Liver (tissue), 9 donors: ENCODE results near the gene FLYWCH2. TPM values are rescaled to one million over a fixed set of nuclear protein-coding genes. Genes with fewer than 3 reads are reported as not detected.

Experiments
- DNase-seq: peaks from one replicate; pipeline ENCODE4 v3.0.0-alpha.2; 2017; ENCODE audit warnings: low spot score
- H3K27ac ChIP-seq, 2 donors: one replicate each; pipeline ENCODE4 v1.7.0; 2013; ENCODE audit warnings: inconsistent platforms in 2 of 2, low read length in 2 of 2, control low read depth in 1 of 2, low read depth in 1 of 2, mild to moderate bottlenecking in 1 of 2
- H3K27me3 ChIP-seq, 4 donors: one replicate each; pipeline versions ENCODE4 v1.6.1 to v1.7.0; 2013; ENCODE audit warnings: low read length in 3 of 4, inconsistent platforms in 1 of 4, mild to moderate bottlenecking in 1 of 4, moderate library complexity in 1 of 4; ENCODE audit not compliant: control insufficient read depth in 4 of 4, insufficient read depth in 4 of 4
- H3K36me3 ChIP-seq, 4 donors: one replicate each; pipeline versions ENCODE4 v1.6.1 to v1.7.0; 2013; ENCODE audit warnings: low read length in 3 of 4, mild to moderate bottlenecking in 3 of 4, low read depth in 1 of 4, moderate library complexity in 1 of 4; ENCODE audit not compliant: control insufficient read depth in 4 of 4, insufficient read depth in 3 of 4
- H3K4me1 ChIP-seq, 4 donors: one replicate each; pipeline versions ENCODE4 v1.6.1 to v1.7.0; 2013; ENCODE audit warnings: low read length in 3 of 4, mild to moderate bottlenecking in 3 of 4, moderate library complexity in 1 of 4; ENCODE audit not compliant: control insufficient read depth in 4 of 4, insufficient read depth in 4 of 4
- H3K4me3 ChIP-seq, 3 donors: one replicate each; pipeline versions ENCODE4 v1.6.1 to v1.7.0; 2013; ENCODE audit warnings: low read length in 3 of 3, control low read depth in 1 of 3, low read depth in 1 of 3, mild to moderate bottlenecking in 1 of 3
- H3K9ac ChIP-seq, 2 donors: one replicate each; pipeline ENCODE4 v1.7.0; 2013; ENCODE audit warnings: low read length in 2 of 2, mild to moderate bottlenecking in 2 of 2, moderate library complexity in 2 of 2, control low read depth in 1 of 2, low read depth in 1 of 2
- H3K9me3 ChIP-seq, 4 donors: one replicate each; pipeline versions ENCODE4 v1.6.1 to v1.7.0; 2013; ENCODE audit warnings: low read length in 3 of 4; ENCODE audit not compliant: control insufficient read depth in 4 of 4
- EGR1 ChIP-seq, 2 donors: IDR thresholded peaks; 2 replicates each; pipeline ENCODE4 v1.6.1; 2016 to 2018; ENCODE audit warnings: antibody characterized with exemption in 2 of 2, low read depth in 2 of 2
- FOXA1 ChIP-seq: IDR thresholded peaks from 2 replicates; pipeline ENCODE4 v1.6.1; 2016; ENCODE audit warnings: antibody characterized with exemption
- FOXA2 ChIP-seq: IDR thresholded peaks from 2 replicates; pipeline ENCODE4 v1.6.1; 2016; ENCODE audit warnings: antibody characterized with exemption
- GABPA ChIP-seq, 2 donors: IDR thresholded peaks in 1 of 2; conservative IDR thresholded peaks in 1 of 2; 2 replicates each; pipeline ENCODE4 v1.6.1; 2016; ENCODE audit warnings: antibody characterized with exemption in 2 of 2, mild to moderate bottlenecking in 1 of 2, moderate library complexity in 1 of 2
- HNF4A ChIP-seq, 2 donors: conservative IDR thresholded peaks; 2 replicates each; pipeline ENCODE4 v1.6.1; 2016; ENCODE audit warnings: antibody characterized with exemption in 2 of 2, mild to moderate bottlenecking in 2 of 2
- HNF4G ChIP-seq: IDR thresholded peaks from 2 replicates; pipeline ENCODE4 v1.6.1; 2016; ENCODE audit warnings: antibody characterized with exemption
- JUND ChIP-seq, 2 donors: IDR thresholded peaks; 2 replicates each; pipeline ENCODE4 v1.6.1; 2016; ENCODE audit warnings: antibody characterized with exemption in 2 of 2
- MAX ChIP-seq: IDR thresholded peaks from 2 replicates; pipeline ENCODE4 v1.6.1; 2016; ENCODE audit warnings: antibody characterized with exemption
- NR2F2 ChIP-seq: IDR thresholded peaks from 2 replicates; pipeline ENCODE4 v1.6.1; 2016; ENCODE audit warnings: antibody characterized with exemption
- RAD21 ChIP-seq, 2 donors: IDR thresholded peaks; 2 replicates each; pipeline ENCODE4 v1.6.1; 2016; ENCODE audit warnings: antibody characterized with exemption in 2 of 2, mild to moderate bottlenecking in 2 of 2
- REST ChIP-seq: IDR thresholded peaks from 2 replicates; pipeline ENCODE4 v1.6.1; 2016; ENCODE audit warnings: antibody characterized with exemption, mild to moderate bottlenecking
- RXRA ChIP-seq, 2 donors: IDR thresholded peaks; 2 replicates each; pipeline ENCODE4 v1.6.1; 2017 to 2018; ENCODE audit warnings: antibody characterized with exemption in 2 of 2, mild to moderate bottlenecking in 1 of 2
- SP1 ChIP-seq: IDR thresholded peaks from 2 replicates; pipeline ENCODE4 v1.6.1; 2018; ENCODE audit warnings: antibody characterized with exemption, mild to moderate bottlenecking
- TAF1 ChIP-seq: conservative IDR thresholded peaks from 2 replicates; pipeline ENCODE4 v1.6.1; 2016; ENCODE audit warnings: antibody characterized with exemption, mild to moderate bottlenecking
- YY1 ChIP-seq: IDR thresholded peaks from 2 replicates; pipeline ENCODE4 v1.6.1; 2016; ENCODE audit warnings: antibody characterized with exemption, mild to moderate bottlenecking
- ZBTB33 ChIP-seq: IDR thresholded peaks from 2 replicates; pipeline ENCODE4 v1.6.1; 2016; ENCODE audit warnings: antibody characterized with exemption
- WGBS: extraction: QIAGEN DNeasy Blood & Tissue Kit; methylation state at CpG from one replicate; pipeline ENCODE4 v1.1.7; 2013; 5-methylcytosine and 5-hydroxymethylcytosine counted together
- polyA plus RNA-seq, 2 donors: library from polyadenylated mRNA; stranded (reverse) in 1 of 2; unstranded in 1 of 2; fragments of 200-250 nt in 1 of 2; fragments of >200 nt in 1 of 2; fragmentation: Nextera tagmentation in 1 of 2; extraction: Ambion mirVana in 1 of 2; gene quantifications; one replicate each; pipeline versions ENCODE4 v1.2.1 to v1.2.3, GENCODE V29; 2013 to 2015
- total RNA-seq, 2 donors: library from RNA; depleted of rRNA; stranded (reverse); fragments of >200 nt; gene quantifications; one replicate each; pipeline ENCODE4 v1.2.3, GENCODE V29; 2014
- TF ChIP-seq, protein P1 (sequence below): fragments of 150-350 bp; IDR thresholded peaks from 2 replicates; pipeline ENCODE4 v1.5.1; 2017; ENCODE audit warnings: improper control_type of control experiment, low read depth, low read length; ENCODE audit not compliant: missing input control
- TF ChIP-seq, protein P2 (sequence below): IDR thresholded peaks from 2 replicates; pipeline ENCODE4 v1.6.1; 2016; ENCODE audit warnings: antibody characterized with exemption
- donor health status: healthy.
- donor health status: healthy.
- donor health status: healthy.
- donor health status: healthy.
- donor health status: healthy.

Gene FLYWCH2
- total and polyA plus RNA-seq, 4 donors, result 4.9 to 21.0 (median 8.6) TPM

GRCh38 chr16:2896480-2897010 is 13.5 kb downstream of the FLYWCH2 start:
- Histone ChIP-seq H3K4me1 (no peaks in the 10 kb centered on the region), H3K9ac (no peak overlapping the region), H3K9me3 (no peaks in the 10 kb centered on the region), H3K27ac (no peak overlapping the region), H3K4me3 (no peak overlapping the region), H3K36me3 (no peaks in the 10 kb centered on the region), H3K27me3 (no peaks in the 10 kb centered on the region)
- DNase-seq, result no peak
- 98% methylated on average over 19 of the region's 19 CpGs for WGBS
- TF ChIP-seq MAX (no peak), REST (no peak), TAF1 (no peak), FOXA1 (no peak), EGR1 (IDR thresholded peaks at IDR 0.05; ENCODE audit: low read depth in 2 of 2) (no peak), YY1 (no peak), NR2F2 (no peak), SP1 (no peak), HNF4G (no peak), ZBTB33 (no peak), JUND (IDR thresholded peaks at IDR 0.05) (no peak), RAD21 (IDR thresholded peaks at IDR 0.05) (no peak), RXRA (IDR thresholded peaks at IDR 0.05) (no peak), HNF4A (conservative IDR thresholded peaks at IDR 0.05) (no peak), FOXA2 (no peak), GABPA (IDR thresholded peaks at IDR 0.05 in 1 of 2, conservative IDR thresholded peaks at IDR 0.05 in 1 of 2) (no peak)
- TF ChIP-seq, protein P1, sequence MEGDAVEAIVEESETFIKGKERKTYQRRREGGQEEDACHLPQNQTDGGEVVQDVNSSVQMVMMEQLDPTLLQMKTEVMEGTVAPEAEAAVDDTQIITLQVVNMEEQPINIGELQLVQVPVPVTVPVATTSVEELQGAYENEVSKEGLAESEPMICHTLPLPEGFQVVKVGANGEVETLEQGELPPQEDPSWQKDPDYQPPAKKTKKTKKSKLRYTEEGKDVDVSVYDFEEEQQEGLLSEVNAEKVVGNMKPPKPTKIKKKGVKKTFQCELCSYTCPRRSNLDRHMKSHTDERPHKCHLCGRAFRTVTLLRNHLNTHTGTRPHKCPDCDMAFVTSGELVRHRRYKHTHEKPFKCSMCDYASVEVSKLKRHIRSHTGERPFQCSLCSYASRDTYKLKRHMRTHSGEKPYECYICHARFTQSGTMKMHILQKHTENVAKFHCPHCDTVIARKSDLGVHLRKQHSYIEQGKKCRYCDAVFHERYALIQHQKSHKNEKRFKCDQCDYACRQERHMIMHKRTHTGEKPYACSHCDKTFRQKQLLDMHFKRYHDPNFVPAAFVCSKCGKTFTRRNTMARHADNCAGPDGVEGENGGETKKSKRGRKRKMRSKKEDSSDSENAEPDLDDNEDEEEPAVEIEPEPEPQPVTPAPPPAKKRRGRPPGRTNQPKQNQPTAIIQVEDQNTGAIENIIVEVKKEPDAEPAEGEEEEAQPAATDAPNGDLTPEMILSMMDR, result no peak
- TF ChIP-seq, protein P2, sequence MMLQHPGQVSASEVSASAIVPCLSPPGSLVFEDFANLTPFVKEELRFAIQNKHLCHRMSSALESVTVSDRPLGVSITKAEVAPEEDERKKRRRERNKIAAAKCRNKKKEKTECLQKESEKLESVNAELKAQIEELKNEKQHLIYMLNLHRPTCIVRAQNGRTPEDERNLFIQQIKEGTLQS, result no peak
